Activated CD8-positive, alpha-beta memory T cell treated with anti-CD3 and anti-CD28 coated beads for 48 hours (primary cell): Measurements from ENCODE around the gene DLAT.
"Not testable (repeated sequence)": the region's sequence is repeated elsewhere in the genome, so short reads cannot be mapped to it uniquely, and the experiment has no call there.

ENCODE experiments used
- DNase-seq, 3 experiments: peaks; one replicate each; pipeline ENCODE4 v3.0.0-alpha.2; 2020; ENCODE audit warnings: low read depth in 2 of 3, low spot score in 2 of 3

DLAT gene

DNA sequence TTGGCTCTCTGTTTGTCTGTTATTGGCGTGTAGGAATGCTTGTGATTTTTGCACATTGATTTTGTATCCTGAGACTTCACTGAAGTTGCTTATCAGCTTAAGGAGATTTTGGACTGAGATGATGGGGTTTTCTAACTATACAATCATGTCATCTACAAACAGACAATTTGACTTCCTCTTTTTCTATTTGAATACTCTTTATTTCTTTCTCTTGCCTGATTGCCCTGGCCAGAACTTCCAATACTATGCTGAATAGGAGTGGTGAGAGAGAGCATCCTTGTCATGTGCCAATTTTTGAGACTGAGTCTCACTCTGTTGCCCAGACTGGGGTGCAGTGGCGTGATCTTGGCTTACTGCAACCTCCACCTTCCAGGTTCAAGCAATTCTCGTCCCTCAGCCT lies 23.0 kb downstream of the DLAT start:
- DNase-seq = not testable (repeated sequence)

- no peak for DNase-seq
Measured at GRCh38 chr11:112049777-112050176, 24.6 kb downstream of the DLAT start.

DNA sequence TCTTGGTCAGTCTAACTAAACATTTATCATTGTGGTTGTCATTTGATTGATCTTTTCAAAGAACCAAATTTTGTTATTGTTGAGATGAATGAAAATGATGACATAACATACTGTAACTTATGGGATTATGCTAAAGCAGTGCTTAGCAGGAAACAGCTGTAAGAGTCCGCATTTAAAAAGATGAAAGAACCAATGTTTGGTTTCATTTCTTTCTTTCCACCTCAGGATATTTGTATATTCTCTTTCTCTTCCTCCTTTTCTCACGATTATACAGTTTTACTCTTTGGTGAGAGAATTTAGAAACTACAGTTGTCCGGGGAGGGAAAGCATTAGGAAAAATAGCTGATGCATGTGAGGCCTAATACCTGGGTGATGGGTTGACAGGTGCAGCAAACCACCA lies 25.5 kb downstream of the DLAT start:
- DNase-seq = no peak

- no peak for DNase-seq
Measured at GRCh38 chr11:112051768-112052167, 26.6 kb downstream of the DLAT start.

GRCh38 chr11:112057170-112057569 lies 32.0 kb downstream of the DLAT start:
- no peak for DNase-seq

- no peak for DNase-seq
Measured at GRCh38 chr11:112058103-112058502, 32.9 kb downstream of the DLAT start.

DNA sequence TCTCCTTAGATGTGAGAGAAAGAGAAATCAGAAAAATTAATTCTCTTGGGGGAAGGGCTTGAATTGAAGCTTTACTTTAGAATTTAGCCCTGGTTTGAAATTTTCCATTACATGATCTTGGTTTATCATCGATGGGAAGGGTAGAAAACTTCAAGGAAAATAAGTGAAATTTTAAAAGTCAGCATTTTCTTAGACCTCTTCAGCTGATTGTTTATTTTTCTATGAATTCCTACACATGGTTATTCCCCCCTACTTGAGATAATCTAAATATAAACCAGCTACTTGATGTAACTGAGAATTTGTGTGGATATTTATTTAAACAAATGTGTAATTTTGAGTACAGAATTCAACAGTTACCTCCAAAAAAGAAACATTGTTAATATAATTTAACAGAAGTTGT lies 37.7 kb downstream of the DLAT start:
- DNase-seq = no peak

GRCh38 chr11:112073941-112074811 lies 49.0 kb downstream of the DLAT start, which contains the start of the genes NKAPD1 and PIH1D2:
Gene NKAPD1 (plus strand): TSS chr11:112074299. CDS start chr11:112075575, 1,276 bp downstream.
Gene PIH1D2 (minus strand): TSS chr11:112074017. CDS start chr11:112073174, 843 bp downstream.
- peak; percentile 51 to 69 (median 53) for DNase-seq

- no peak for DNase-seq
Measured at GRCh38 chr11:112082729-112083128, 57.5 kb downstream of the DLAT start.

DNA sequence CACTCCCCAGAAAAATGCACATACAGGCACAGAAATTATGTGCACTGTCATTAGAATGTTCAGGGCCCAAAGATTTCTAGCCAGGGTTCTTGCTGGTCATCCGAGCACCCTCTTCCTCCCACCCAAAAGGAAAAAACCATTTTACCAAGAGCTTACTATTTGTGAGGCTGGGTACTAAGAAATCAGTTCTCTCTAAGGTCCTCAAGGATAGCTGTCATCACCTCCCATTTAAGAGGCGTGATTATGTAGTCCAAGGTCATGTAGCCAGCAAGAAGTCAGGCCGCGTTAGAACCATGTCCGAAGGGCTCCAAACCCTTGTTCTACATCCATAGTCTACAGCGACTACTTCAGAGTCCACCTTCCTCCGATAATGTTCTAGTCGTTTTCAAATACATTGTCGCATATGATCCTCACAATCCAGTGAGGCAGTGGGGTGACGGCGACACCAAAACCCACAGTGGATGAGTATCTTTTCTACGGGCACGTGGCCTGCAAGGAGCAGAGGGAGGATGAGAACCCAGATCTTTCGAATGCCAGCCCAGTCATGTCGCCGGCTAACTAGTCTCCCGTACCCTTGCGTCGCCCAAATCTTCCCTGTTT lies 60.7 kb downstream of the DLAT start:
- peak in 2 of 3 experiments; percentile 18 for DNase-seq

DNA sequence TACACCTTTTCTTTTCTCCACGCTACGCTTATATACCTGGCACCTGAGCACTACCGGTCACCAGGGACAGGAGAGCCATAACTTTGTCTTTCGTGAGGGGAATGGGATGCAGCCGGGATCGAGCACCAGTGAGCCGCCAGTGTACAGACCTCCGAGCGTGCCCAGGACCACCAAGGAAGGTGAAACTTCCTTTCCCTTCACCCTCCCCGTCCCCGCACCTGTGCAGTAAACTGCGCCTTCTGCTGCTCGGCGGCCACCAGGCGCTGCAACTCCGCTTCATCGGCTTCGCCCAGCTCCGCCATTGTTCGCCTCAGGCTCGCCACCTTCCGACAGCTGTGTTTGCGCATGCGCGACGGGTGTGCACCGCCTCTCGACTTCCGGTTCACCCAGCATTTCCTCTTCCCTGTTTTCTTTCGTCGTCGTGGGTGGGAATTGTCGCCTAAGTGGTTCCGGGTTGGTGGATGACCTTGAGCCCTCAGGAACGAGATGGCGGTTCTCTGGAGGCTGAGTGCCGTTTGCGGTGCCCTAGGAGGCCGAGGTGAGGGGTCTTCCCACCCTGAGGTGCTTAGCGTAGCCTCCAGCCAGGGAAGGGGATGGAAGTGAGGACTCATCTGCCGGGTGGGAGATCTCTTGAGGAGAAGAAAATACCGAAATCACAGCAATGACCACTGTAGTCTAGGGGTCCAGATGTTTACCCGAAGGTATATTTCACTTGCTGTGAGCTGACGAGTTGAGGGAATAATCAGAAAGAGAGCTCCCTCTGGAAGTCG lies 61.4 kb downstream of the DLAT start, which contains the start of the genes SDHD and TIMM8B:
TSS of gene SDHD (plus strand) at position 452 of the 770 bp plus-strand sequence. CDS start at position 487, 35 bp downstream.
TSS of gene TIMM8B (minus strand) at position 335 of the 770 bp plus-strand sequence. CDS start at position 302, 33 bp downstream.
- peak; percentile 81 to 92 (median 88) for DNase-seq

DNA sequence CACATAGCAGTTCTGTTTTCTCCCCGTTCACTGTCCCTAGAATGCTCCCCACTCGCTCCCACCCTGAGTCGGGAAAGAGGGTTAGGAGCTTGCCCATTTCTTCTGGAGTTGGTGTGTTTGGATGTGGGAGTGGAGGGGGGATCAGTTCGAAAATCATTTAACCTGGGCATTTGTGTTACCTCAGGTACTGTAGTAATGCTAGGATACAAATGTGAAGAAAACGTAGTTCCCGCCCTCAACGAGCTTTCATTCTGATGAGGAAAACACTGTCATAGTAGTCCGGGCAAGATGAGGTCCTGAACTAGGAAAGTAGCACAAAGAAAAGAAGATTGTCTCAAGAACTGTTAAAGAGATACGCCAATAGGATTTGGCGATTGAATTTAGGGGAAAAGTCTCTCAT lies 62.0 kb downstream of the DLAT start:
- DNase-seq = no peak

DNA sequence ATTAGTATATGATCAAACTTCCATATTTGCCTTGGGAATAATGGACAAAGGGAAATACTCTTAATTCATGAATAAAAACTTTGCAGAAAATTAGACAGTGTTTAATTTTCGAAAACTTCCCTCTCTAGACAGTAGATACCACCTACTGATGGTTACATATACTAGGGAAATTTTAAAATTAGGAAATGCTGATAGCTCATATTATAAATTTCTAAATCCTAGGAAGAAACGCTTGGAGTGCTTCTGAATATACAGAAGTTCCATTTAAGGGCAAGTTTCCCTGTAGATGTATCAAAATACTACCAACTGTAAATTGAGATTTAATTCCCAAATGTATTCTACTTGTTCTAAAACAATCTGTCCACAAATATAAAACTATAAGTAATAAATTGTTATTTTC lies 70.1 kb downstream of the DLAT start:
- not testable (repeated sequence) for DNase-seq

GRCh38 chr11:112096194-112096593 lies 71.0 kb downstream of the DLAT start:
- no peak for DNase-seq

- no peak for DNase-seq
Measured at GRCh38 chr11:112097734-112098528, 72.7 kb downstream of the DLAT start.

- no peak for DNase-seq
Measured at GRCh38 chr11:112100462-112100861, 75.3 kb downstream of the DLAT start.

GRCh38 chr11:112103446-112103845 lies 78.2 kb downstream of the DLAT start:
- DNase-seq = no peak

DNA sequence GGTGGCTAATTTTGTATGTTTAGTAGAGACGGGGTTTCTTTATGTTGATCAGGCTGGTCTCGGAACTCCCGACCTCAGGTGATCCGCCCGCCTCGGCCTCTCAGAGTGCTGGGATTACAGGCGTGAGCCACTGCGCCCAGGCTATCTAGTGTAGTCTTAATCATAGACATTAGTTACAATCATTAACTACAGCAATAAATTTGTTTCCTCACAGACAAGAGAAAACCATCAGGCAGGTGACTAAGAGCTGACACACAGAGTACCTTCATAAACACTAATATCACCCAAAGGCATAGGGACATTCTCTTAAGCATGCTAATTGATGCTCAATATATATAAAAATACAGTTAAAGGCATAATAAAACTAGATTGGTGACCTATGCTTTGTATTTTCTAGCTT lies 80.9 kb downstream of the DLAT start:
- DNase-seq = no peak
